Renal cortical epithelial cell (primary cell): ENCODE measurements around the gene PROM1. TPM values are rescaled to one million over a fixed set of nuclear protein-coding genes. Genes with fewer than 3 reads are reported as not detected.

Experiments used
- DNase-seq: peaks from one replicate; pipeline ENCODE4 v3.0.0-alpha.2; 2011; ENCODE audit warnings: low read depth
- total RNA-seq: library from RNA; depleted of rRNA; stranded (reverse); fragments of >200 nt; gene quantifications from 2 replicates; pipeline ENCODE4 v1.2.3, GENCODE V29; 2014

PROM1 gene
- total RNA-seq, 1 donor from 2014 or later: 98.4 TPM

DNA sequence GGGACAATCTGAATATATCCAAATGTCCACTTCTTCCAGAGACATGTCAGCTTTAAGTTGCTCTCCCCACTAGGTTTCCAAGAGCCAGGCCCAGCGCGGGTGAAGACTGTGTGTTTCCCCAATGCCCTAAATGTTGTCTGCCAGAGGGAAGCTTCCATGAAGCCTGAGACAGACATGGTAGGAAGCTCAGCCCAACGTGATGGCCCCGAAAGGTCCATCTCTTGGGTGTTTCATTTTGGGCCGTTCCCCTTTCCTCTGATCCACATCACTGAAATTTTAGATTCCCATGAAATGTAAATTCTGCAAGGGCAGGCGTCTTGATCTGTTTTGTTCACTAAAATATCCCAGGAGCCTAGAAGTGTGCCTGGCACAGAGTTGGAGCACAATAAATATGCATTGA is 25.4 kb upstream of the PROM1 start:
- no peak for DNase-seq

DNA sequence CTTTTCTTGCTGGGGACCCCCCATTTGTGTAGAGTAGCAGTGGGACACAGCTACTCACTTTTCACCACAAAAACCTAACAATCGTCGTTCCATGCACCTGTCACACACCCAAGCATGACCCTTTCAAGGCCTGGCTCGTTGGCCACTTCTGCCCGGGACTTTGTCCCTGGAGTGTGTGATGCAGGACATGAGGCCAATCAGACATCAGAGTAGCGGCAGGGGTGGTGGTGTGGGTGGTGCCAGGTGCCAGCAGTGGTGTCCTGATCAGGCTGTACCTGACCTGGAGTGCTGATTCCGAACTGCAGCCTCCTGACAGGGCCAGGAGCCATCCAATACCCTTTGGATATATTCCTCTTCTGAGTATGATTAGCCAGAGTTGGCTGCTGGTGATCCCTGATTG is 23.1 kb upstream of the PROM1 start:
- no peak for DNase-seq

DNA sequence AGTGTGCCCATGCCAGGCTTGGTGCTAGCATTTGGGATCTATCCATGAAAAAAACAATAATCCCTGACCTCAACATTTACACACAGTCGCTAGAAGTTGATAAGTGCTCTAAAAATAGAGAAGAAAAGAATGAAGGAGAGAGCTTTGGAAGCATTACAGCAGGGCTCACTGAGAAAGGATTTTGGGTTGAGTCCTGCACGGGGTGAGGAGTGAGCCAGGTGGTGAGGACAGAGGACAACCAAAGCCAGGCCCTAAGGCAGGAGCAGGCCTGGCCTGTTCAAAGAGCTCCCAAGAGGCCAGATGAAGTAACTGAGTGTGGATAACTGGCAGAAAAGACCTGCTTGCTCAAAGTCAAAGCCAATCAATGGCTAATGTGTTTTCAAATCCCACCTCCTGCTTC is 20.7 kb upstream of the PROM1 start:
- no peak for DNase-seq

DNA sequence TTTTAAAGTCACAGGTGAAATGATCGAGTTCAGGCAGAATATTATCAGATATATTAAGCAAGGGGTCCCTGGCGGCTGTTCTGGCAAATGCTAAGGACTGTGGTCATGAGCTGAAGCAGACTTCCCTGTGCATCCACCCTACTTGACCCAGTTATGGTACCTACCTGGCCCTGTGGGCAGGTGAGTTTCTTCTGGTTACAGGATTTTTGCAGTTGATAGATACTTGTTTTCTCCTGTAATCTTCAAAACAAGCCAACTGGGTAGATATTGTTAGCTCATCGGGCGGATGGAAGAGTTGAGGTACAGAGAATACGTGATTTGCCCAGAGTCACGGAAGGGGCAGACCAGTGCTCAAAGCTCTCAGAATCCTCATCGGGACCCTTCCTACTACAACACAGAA is 18.5 kb upstream of the PROM1 start:
- DNase-seq: no peak

DNA sequence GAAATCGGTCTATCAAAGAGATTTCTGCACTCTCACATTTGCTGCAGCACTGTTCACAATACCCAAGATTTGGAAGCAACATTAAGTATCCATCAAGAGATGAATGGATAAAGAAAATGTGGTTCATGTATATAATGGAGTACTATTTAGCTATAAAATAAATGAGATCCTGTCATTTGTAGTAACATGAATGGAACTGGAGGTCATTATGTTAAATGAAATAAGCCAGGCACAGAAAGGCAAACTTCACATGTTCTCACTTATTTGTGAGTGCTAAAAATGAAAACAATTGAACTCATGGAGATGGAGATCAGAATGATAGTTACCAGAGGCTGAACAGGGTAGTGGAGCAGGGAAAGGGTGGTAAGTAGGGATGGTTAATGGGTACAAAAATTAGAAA is 17.0 kb upstream of the PROM1 start:
- no peak for DNase-seq

DNA sequence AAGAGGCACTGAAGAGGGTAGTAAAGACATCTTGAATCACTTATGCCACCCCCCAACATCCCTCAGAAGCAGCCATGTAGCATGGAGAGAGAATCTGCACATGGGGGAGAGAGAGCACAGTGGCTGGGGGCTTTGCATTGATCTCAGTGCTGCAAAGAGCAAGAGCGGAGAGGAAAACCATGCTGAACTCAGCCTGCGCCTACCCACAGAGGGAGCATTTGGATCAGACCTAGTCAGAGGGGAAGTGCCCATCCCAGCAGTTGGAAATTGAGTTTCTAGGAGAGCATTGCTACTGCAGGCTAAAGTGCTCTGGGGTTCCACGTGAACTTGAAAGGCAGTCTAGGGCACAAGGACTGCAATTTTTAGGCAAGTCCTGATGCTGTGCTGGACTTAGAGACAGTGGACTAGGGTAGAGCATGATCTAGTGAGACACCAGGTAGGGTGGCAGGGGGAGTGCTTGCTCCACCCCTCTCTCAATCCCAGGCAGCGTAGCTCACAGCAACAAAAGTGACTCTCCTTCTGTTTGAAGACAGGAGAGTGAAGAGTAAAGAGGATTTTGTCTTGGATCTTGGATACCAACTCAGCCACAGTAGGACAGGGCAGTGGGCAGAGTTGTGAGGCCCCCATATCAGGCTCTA is 9.0 kb upstream of the PROM1 start:
- DNase-seq: no peak

DNA sequence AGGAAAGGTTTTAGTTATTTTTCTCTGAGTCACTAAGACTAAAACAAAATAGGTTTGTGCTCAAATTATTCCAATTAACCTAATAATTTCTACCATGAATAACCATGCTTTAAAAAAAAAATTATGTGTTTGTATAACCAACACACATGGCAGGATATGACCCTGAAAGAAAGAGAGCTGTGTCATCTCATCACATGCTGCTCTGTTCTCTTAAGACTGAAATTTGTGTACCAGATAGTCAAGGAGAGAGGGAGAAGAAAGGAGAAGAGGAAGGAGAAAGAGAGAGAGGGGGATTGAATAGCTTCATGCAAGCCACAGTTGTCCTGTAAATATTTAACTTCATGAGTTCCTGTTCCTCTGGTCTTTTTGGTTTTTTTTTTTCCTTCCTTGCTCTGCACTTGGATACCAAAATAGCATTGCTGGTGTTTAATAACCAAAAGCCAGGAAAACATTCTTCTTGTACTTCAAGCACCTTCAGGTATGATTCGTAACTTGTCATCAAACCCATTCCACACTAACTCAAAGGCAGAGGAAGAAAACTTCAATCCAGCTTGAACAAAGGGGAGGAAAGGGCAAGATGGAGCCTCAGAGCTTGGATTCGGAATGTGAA is 6.4 kb upstream of the PROM1 start:
- peak; percentile 94 for DNase-seq

DNA sequence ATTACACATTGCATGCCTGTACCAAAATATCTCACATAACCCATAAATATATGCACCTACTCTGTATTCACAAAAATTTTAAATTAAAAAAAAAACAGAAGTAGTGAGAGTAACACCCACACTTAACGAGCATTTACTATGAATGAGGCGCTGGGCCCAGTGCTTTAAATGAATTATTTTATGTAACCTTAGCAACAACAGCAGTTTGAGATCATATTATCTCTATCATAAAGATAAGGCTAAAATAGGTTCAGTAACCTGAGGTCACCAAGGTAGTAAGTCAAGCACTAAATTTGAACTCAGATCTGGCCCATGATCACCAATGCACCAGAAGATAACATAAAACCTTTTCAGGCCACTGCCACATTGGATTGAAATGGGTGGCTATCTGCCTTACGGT is 5.3 kb upstream of the PROM1 start:
- no peak for DNase-seq

DNA sequence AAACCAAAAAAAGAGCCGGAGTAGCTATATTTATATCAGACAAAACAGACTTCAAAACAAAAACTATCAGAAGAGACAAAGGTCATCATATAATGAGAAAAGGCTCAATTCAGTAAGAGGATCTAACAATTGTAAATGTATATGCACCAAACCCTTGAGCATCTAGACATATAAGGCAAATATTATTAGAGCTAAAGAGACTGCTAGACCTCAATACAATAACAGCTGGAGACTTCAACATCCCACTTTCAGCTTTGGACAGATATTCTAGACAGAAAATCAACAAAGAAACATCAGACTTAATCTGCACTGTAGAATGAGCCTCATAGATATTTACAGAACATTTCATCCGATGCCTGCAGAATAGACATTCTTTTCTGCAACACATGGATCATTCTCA is 4.8 kb upstream of the PROM1 start:
- no peak for DNase-seq

DNA sequence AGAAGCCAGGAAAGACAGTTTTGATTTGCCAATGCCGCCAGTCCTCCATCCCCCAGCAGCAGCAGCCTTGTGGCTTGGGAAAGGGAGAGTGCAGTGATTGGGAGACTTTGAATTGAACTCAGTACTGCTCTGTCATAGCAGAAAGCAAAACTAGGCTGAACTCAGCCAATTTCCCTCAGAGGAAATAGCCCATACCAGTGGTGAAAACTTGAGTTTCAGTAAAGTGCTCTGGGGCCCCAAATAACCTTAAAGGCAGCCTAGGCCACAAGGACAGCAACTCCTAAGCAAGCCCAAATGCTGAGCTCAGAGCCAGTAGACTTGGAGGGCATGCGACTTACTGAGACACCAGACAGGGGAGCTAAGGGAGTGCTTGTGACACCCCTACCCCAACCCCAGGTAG is 2.0 kb upstream of the PROM1 start:
- no peak for DNase-seq

DNA sequence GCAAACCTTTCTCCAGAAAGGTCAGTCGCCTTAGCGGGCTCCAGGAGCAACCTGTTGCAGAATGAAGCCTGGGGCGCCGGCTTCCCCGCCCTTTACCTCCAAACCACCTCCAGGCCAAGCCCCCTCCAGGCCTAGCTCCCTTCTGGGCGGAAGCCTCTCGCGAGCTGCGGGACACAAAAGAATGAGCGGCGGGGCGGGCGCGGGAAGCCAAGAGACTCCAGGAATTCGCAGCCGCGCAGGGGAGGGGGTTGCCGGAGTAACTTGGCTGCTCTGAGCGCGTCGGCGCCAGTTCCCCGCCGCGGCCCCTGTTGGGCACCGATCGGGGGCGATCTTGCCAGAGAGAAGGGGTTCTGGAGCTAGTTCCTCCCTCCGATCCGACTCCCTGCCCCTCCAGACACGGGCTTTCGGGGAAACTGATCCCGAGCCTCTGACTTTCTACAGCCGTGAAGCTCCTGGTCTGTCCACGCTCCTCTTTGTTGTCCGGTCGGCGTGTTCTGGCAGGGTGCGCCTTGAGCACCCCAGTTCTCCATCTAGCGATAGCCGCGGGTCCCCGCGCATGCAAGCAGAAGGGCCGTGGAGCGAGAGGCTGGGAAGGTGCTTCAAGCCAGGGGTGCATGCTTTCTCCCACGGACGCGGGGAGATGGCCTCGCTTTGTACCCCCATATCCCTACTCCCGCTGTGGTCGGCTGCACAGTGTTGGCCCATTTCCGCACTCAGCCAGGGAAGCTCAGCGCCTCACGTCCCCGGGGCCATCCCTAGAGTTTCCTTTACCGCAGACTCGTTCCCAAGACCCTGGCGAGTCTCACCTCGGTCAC is 1.2 kb downstream of the PROM1 start:
- DNase-seq: peak; percentile 28

DNA sequence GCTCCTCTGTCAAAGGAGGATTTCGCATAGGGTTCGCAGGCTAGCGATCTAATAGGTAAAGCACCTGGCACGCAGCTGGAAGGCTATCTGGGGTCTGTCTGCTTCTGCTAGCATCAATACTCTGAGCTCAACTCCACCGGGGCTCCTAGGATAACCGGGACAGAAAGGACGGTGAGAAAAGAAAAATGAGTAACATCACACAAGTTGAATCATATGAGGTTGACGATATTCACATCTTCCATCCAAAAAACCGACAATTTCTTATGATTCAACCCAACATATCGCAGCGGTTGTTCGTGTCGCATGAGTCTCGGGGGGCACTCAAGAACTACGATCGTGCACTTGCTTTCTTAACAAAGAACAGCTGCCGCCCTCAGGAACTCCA is 1.8 kb downstream of the PROM1 start:
- no peak for DNase-seq

DNA sequence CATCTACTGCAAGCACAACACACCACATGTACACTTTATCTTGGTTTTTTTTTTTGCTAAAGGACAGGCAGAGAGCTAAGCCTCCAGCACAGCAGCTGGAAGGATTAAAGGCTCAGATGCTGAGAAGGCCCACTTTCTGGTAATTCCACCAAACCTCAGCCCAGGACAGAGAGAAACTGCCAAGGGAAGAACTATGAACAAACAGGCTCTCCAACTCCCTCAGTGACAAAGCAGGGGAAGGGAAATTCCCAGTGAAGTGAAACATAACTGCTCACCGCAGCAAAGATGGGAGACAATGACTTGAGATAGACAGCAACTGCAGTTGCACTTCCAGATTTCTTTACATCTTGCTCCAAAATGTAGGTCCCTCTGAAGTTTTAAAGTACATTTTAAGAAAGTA is 4.8 kb downstream of the PROM1 start:
- peak; percentile 71 for DNase-seq

DNA sequence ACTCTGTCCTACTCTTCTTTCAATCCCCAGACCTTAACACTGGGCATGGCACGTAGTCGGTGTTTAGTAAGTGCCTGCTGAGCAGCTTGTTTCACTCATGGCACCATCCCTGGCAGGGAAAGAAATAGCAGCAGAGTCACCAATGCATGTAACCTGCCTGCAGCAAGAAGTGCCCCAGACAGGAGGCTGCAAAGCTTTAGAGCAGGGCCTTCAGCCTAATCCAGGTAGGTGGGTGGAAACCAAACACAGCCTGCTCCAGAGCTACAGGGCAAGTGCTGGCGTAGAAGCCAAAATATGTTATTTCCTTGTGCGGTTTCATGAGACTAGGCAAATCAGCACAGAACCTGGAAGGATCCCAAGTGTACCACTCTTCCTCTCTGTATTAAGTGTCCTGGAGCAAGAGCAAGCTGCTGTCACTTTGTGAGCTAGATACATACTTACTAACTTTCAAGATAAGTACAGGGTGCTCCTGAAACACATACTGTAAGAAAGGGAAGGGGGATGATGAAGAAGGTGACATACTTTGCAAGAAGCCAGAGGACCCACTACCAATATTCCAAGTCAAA is 5.5 kb downstream of the PROM1 start:
- DNase-seq: no peak

DNA sequence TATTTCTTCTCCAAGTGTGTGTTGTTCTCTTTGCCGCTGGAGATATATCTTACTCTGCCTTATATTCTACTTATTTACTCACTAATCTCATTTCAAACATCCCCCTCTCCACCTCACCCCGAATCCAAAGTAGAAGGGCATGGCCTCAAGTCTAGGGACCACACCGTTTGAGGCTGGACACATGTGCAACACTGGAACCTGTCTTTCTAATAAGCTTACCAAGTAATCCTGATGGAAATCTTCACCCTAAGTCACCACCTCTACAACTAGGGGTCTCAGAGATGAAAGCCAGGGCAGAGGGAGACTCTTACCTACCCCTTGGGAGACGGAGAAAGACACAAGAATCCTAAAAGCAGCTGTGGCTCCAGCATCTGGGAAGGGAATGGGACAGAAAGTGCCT is 6.0 kb downstream of the PROM1 start:
- DNase-seq: no peak

DNA sequence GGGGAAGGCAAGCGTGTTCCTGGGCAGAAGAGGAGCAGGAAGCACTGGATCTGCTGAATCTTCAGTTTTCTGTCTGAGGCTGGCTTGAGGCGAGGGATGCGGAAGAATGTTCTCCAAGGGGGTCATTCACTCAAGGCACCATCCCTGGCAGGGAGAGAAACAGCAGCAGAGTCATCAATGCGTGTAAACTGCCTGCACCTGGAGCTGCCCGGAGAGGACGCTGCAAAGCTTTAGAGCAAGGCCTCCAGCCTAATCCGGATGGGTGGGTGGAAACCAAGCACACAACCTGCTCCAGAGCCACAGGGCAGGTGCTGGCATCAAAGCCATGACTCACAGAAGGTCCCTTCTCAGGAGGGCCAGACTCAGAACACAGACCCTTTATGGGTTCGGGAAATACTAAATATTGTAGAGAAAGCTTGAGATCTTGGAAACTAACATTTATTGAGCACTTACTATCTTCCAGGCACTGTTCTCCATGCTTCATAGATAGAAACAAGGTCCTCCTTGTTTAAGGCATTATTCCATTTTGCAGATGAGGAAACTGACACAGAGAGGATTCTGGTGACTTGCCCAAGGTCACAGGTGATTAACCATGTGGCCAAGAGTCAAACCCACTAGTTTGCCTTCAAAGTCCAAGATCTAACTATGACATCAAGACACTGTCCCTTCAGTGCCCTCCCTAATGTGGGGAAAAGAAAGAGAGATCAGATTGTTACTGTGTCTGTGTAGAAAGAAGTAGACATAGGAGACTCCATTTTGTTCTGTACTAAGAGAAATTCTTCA is 7.7 kb downstream of the PROM1 start:
- DNase-seq: peak; percentile 72

DNA sequence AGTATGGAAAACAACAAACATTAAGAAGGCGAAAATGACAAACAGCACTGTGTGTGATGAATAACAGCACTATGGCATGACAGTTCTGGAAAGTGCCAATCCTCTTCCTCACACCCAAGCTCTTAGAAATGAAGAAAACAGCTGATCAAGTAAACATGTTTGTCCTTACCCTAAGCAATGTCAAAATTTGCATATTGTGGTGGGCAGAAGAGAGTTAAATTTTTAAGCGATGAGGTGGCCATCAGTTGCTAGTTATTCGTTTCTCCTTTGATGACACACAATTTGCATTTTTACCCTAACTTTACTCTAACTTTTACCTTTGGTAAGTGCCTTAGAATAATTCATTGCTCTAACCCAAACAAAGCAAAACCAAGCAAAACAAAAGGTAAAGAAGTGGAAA is 8.8 kb downstream of the PROM1 start:
- peak; percentile 88 for DNase-seq

DNA sequence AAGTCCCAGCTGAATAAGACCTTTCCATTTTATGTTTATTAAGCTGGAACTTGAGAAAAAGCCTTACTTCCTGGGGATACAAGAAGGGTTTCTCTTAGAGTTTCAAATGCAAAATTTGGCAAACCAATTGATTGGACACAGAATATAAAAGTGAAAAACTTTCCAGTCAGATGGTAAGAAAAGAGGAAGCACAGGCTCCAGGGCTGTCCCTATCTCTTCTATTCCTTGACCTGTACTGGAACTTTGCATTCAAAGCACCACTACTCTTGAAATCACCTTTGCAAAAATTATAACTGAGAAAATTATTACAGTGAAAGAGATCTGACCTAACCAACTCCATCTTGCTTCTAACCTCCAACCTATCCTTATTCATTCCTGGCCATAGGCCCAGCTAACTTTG is 11.7 kb downstream of the PROM1 start:
- no peak for DNase-seq

DNA sequence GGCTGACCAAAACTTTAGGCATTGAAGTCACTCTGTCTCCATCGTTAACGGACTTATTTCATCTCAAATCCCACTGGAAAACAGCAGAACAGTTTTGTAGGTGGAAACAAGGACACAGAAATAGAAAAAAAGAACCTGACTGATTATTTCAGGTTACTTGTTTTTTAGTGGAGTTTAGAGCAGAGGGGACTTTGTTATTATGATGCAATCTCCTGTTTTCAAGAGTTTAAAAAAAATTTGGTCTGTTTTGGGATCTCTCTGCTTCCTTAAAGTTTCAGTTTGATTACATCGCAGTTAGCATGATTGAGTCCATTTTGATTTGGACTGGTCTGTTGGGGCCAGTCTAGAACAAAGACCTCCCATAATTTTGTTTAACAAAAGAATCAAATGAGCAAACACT is 13.6 kb downstream of the PROM1 start:
- no peak for DNase-seq

DNA sequence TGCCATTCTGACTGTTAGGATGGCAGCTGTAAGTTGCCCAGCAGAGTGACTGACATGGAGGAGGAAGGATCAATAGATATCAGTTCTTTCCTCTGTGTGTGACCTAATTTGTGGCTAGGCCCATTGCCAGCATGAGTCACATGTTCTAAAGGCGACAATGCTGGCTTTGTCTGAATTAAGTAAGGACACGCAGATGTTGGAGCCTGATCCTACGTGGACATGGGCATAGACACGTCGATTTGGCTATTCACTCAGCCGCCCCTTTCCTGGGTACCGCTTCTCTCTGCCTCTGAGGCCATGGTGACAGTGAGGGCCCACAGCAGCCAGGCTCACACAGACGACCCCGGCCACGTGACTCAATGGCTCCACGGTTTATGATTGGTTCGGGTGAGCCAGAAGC is 16.3 kb downstream of the PROM1 start:
- DNase-seq: no peak

DNA sequence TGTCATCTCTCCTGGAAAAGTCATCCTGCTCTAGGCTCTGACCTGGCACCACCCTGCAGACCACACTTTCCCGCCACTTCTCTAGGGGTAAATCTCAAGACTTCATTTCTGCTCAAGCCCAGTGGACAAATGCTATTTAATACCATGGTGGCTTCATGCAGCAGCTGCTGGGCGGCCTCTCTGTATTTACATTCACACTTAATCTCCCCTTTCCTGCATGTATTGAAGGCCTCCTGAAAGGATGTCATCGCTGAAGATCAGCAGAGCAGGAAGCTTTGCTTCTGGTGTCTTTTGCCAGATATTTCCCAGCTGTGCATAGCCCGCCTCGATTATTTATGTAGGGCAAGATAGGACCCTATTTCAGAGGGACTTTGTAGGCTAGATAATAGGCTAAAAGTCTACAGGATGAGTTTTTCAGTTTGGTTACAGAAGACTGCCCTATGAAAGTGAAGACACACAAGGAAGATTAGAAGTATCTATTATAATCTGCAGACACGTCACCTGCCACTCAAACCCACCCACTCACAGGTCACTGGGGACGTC is 17.2 kb downstream of the PROM1 start:
- no peak for DNase-seq

DNA sequence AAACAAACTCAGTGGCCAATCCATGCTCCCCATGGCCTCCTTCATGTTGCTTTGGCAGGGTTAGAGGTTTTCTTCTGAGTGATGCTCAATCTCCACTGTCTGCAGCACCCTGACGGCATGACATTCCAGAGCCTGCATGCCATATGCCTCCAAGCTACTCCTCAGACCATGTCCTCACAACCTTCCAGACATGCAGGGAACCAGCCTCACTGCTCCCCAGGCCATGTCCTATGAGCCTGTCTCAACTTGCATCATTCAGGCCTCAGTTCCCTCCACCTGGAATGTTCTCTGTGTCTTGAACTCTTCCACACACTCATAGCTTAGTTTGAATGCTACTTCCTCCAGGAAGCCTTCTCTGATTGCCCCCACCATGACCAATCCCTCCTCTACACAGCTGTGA is 18.8 kb downstream of the PROM1 start:
- no peak for DNase-seq
